ENCODE results near the gene IRF4.

- TF ChIP-seq CTCF (IDR thresholded peaks at IDR 0.05) (no peak), REST (IDR thresholded peaks at IDR 0.05; ENCODE audit: insufficient read depth in 1 of 2, low read depth in 2 of 2, low read length in 1 of 2) (no peak)
These were observed 29.7 kb downstream of the IRF4 start for GRCh38 chr6:421211-421610.

Measured in Panc1 (cell line).